H1 (cell line): ENCODE results near the gene PMP22. TPM values are rescaled to one million over a fixed set of nuclear protein-coding genes. Genes with fewer than 3 reads are reported as not detected.
"Not testable (repeated sequence)": the region's sequence is repeated elsewhere in the genome, so short reads cannot be mapped to it uniquely, and the experiment has no call there.

Experiments
- CTCF ChIA-PET: fragments of 300-600 bp; sonication (Branson Sonifier 250); formaldehyde crosslinking; loops from one replicate; lab custom pipeline; 2021; ENCODE audit not compliant: partially characterized antibody; lab: Charles Lee
- POLR2A ChIA-PET: fragments of 300-600 bp; sonication (Branson Sonifier 250); formaldehyde crosslinking; loops from one replicate; lab custom pipeline; 2021; ENCODE audit warnings: inconsistent platforms; ENCODE audit not compliant: partially characterized antibody; lab: Charles Lee
- DNase-seq, 2 experiments: peaks; one replicate each; pipeline versions ENCODE4 v3.0.0 to v3.0.0-alpha.2; 2010 to 2022; ENCODE audit warnings: low spot score in 2 of 2, low read depth in 1 of 2, mixed read lengths in 1 of 2
- FAIRE-seq: peaks from 2 replicates; lab custom pipeline; 2011; peaks lifted over from hg19 to GRCh38; lab: Jason Lieb, UNC
- H2AFZ ChIP-seq: 2 replicates; pipeline ENCODE4 v1.8.1; 2012; ENCODE audit warnings: low read length, inconsistent platforms
- H2AK5ac ChIP-seq: 2 replicates; pipeline ENCODE4 v1.6.1; 2013; ENCODE audit warnings: low read depth, low read length
- H2BK120ac ChIP-seq: replicated peaks from 2 replicates; pipeline ENCODE3; 2013; ENCODE audit warnings: low read depth, low read length, inconsistent platforms
- H2BK12ac ChIP-seq: 2 replicates; pipeline ENCODE4 v1.6.1; 2013; ENCODE audit warnings: low read depth, low read length
- H2BK15ac ChIP-seq: 2 replicates; pipeline ENCODE4 v1.6.1; 2013; ENCODE audit warnings: low read length
- H2BK20ac ChIP-seq: 2 replicates; pipeline ENCODE4 v1.6.1; 2013; ENCODE audit warnings: low read length
- H2BK5ac ChIP-seq: 2 replicates; pipeline ENCODE4 v1.6.1; 2013; ENCODE audit warnings: low read depth, low read length
- H3K14ac ChIP-seq: 2 replicates; pipeline ENCODE4 v1.6.1; 2013; ENCODE audit warnings: inconsistent platforms; ENCODE audit not compliant: insufficient read length
- H3K18ac ChIP-seq: 2 replicates; pipeline ENCODE4 v1.6.1; 2013; ENCODE audit warnings: low read length; ENCODE audit errors: extremely low read depth
- H3K23ac ChIP-seq: 2 replicates; pipeline ENCODE4 v1.6.1; 2013; ENCODE audit warnings: inconsistent platforms; ENCODE audit not compliant: insufficient read length
- H3K23me2 ChIP-seq: 2 replicates; pipeline ENCODE4 v1.6.1; 2013; ENCODE audit warnings: low read depth, low read length
- H3K27ac ChIP-seq: 2 replicates; pipeline ENCODE4 v1.6.1; 2011; ENCODE audit warnings: low read depth, low read length, inconsistent platforms
- H3K27me3 ChIP-seq, 4 experiments: replicated peaks in 1 of 4; 1 replicate in 1 of 4; 2 replicates in 3 of 4; pipeline versions ENCODE4 v1.6.1 to v1.8.1; 2011 to 2013; ENCODE audit warnings: low read length in 3 of 4, mild to moderate bottlenecking in 3 of 4, inconsistent platforms in 2 of 4, mixed read lengths in 2 of 4, moderate library complexity in 1 of 4; ENCODE audit not compliant: control insufficient read depth in 3 of 4, insufficient read depth in 3 of 4; ENCODE audit errors: extremely low read depth in 1 of 4
- H3K36me3 ChIP-seq, 4 experiments: 2 replicates each; pipeline versions ENCODE4 v1.6.1 to v1.8.1; 2011 to 2013; ENCODE audit warnings: mild to moderate bottlenecking in 4 of 4, low read length in 3 of 4, moderate library complexity in 2 of 4, control low read depth in 1 of 4, inconsistent platforms in 1 of 4; ENCODE audit not compliant: insufficient read depth in 4 of 4, control insufficient read depth in 2 of 4
- H3K4ac ChIP-seq: replicated peaks from 2 replicates; pipeline ENCODE3; 2013; ENCODE audit warnings: low read length, low read depth, mixed read lengths, inconsistent platforms; ENCODE audit not compliant: insufficient read length
- H3K4me1 ChIP-seq, 4 experiments: replicated peaks in 1 of 4; 1 replicate in 1 of 4; 2 replicates in 3 of 4; pipeline versions ENCODE4 v1.6.1 to v1.8.1; 2011 to 2013; ENCODE audit warnings: low read length in 3 of 4, inconsistent platforms in 2 of 4, mixed read lengths in 1 of 4; ENCODE audit not compliant: insufficient read depth in 4 of 4, control insufficient read depth in 3 of 4
- H3K4me2 ChIP-seq, 2 experiments: 2 replicates each; pipeline versions ENCODE4 v1.6.1 to v1.8.1; 2011 to 2013; ENCODE audit warnings: low read depth in 2 of 2, low read length in 2 of 2, control low read depth in 1 of 2, inconsistent platforms in 1 of 2, mild to moderate bottlenecking in 1 of 2; ENCODE audit not compliant: insufficient read depth in 1 of 2
- H3K4me3 ChIP-seq, 4 experiments: fragments of 200-600, 300-600 bp in 1 of 4; sonication (generic), shearing (Covaris generic), sonication (Bioruptor Twin) in 1 of 4; 2 replicates each; pipeline versions ENCODE4 v1.5.1 to v1.8.1; 2011 to 2016; ENCODE audit warnings: low read length in 4 of 4, low read depth in 3 of 4, control low read depth in 2 of 4, inconsistent platforms in 2 of 4, mild to moderate bottlenecking in 2 of 4, mixed read lengths in 1 of 4, moderate library complexity in 1 of 4; ENCODE audit not compliant: insufficient read depth in 2 of 4; ENCODE audit errors: extremely low read depth in 1 of 4
- H3K56ac ChIP-seq: replicated peaks from 2 replicates; pipeline ENCODE3; 2013; ENCODE audit warnings: low read depth, mild to moderate bottlenecking, mixed read lengths, low read length, inconsistent platforms; ENCODE audit not compliant: insufficient read length
- H3K79me1 ChIP-seq: 2 replicates; pipeline ENCODE4 v1.6.1; 2013; ENCODE audit warnings: low read depth, low read length, control low read depth
- H3K79me2 ChIP-seq, 2 experiments: 2 replicates each; pipeline versions ENCODE4 v1.6.1 to v1.8.1; 2012 to 2013; ENCODE audit warnings: low read length in 2 of 2, mild to moderate bottlenecking in 2 of 2, inconsistent platforms in 1 of 2; ENCODE audit not compliant: insufficient read depth in 2 of 2, control insufficient read depth in 1 of 2
- H3K9ac ChIP-seq, 4 experiments: replicated peaks in 1 of 4; 1 replicate in 1 of 4; 2 replicates in 3 of 4; pipeline versions ENCODE4 v1.6.1 to v1.8.1; 2011 to 2013; ENCODE audit warnings: low read depth in 3 of 4, low read length in 3 of 4, control low read depth in 2 of 4, mild to moderate bottlenecking in 2 of 4, moderate library complexity in 2 of 4, inconsistent platforms in 1 of 4; ENCODE audit errors: extremely low read depth in 1 of 4
- H3K9me3 ChIP-seq, 2 experiments: 2 replicates each; pipeline versions ENCODE4 v1.6.1 to v1.8.1; 2012 to 2013; ENCODE audit warnings: mild to moderate bottlenecking in 2 of 2, moderate library complexity in 2 of 2, control low read depth in 1 of 2, inconsistent platforms in 1 of 2, low read depth in 1 of 2, low read length in 1 of 2, mixed read lengths in 1 of 2; ENCODE audit not compliant: insufficient read depth in 2 of 2
- H4K20me1 ChIP-seq, 2 experiments: replicated peaks in 1 of 2; 2 replicates each; pipeline versions ENCODE3 to v1.8.1; 2011 to 2013; ENCODE audit warnings: inconsistent platforms in 2 of 2, low read length in 2 of 2, mild to moderate bottlenecking in 1 of 2; ENCODE audit not compliant: insufficient read depth in 2 of 2, control insufficient read depth in 1 of 2
- H4K5ac ChIP-seq: 2 replicates; pipeline ENCODE4 v1.6.1; 2013; ENCODE audit warnings: low read length, low read depth, mixed read lengths, inconsistent platforms; ENCODE audit not compliant: insufficient read length
- H4K8ac ChIP-seq: 2 replicates; pipeline ENCODE4 v1.8.0; 2013; ENCODE audit warnings: mild to moderate bottlenecking, moderate library complexity, low read length, inconsistent platforms; ENCODE audit not compliant: insufficient read depth; ENCODE audit errors: extremely low read depth
- H4K91ac ChIP-seq: replicated peaks from 2 replicates; pipeline ENCODE3; 2013; ENCODE audit warnings: low read length, mixed read lengths, inconsistent platforms; ENCODE audit not compliant: insufficient read length
- WGBS, 2 experiments: shearing (Covaris generic) in 1 of 2; methylation state at CpG; one replicate each; pipeline versions ENCODE4 v1.1.6 to v1.1.7; 2013 to 2015; ENCODE audit warnings: low lambda C conversion rate in 2 of 2, mixed read lengths in 2 of 2, inconsistent platforms in 1 of 2, low coverage in 1 of 2, missing lambda C conversion rate in 1 of 2; ENCODE audit not compliant: insufficient replicate concordance in 2 of 2, insufficient coverage in 1 of 2, insufficient read length in 1 of 2; ENCODE audit errors: extremely low coverage in 1 of 2, missing lambda C conversion rate in 1 of 2; 5-methylcytosine and 5-hydroxymethylcytosine counted together
- polyA plus RNA-seq, 7 experiments: library from polyadenylated mRNA; depleted of rRNA in 3 of 7; stranded (reverse) in 5 of 7; unstranded in 2 of 7; fragments of >200 nt in 5 of 7; fragments of 200-250 nt in 2 of 7; gene quantifications; 1 replicate in 5 of 7; 2 replicates in 1 of 7; 4 replicates in 1 of 7; pipeline versions ENCODE4 v1.2.1 to v1.2.3, GENCODE V29; 2011 to 2013; ENCODE audit warnings: missing spikeins in 2 of 7, mixed read lengths in 2 of 7
- total RNA-seq: library from RNA; stranded (reverse); fragmentation: NEBNext Ultra II Directional; extraction: Animal tissue kit (Norgen Biotek cat#: 25700); gene quantifications from 2 replicates; pipeline ENCODE4 v1.2.1, GENCODE V29; 2021

PMP22 gene
- total and polyA plus RNA-seq, 2 of the 8 experiments (the other 6 are each of a cell fraction or from before 2014, with no cell fraction given) = 0.84 to 4.9 TPM

GRCh38 chr17:15221827-15222226 is 43.3 kb downstream of the PMP22 start:
- H4K5ac ChIP-seq, H3K4me3 ChIP-seq, H2BK20ac ChIP-seq, H3K27ac ChIP-seq, POLR2A ChIA-PET, H3K18ac ChIP-seq, H3K27me3 ChIP-seq, H3K4me2 ChIP-seq, H2BK5ac ChIP-seq, H4K8ac ChIP-seq, H3K79me2 ChIP-seq, H2BK120ac ChIP-seq, H3K9me3 ChIP-seq, H3K4me1 ChIP-seq, H3K79me1 ChIP-seq, H4K20me1 ChIP-seq, CTCF ChIA-PET, H2BK15ac ChIP-seq, H2BK12ac ChIP-seq, H4K91ac ChIP-seq, H3K14ac ChIP-seq, H3K9ac ChIP-seq, H3K23me2 ChIP-seq, H3K56ac ChIP-seq, H3K23ac ChIP-seq, H3K36me3 ChIP-seq, H2AFZ ChIP-seq, H2AK5ac ChIP-seq, H3K4ac ChIP-seq, DNase-seq, FAIRE-seq: not testable (repeated sequence)
- 91% methylated on average over 3 of the region's 3 CpGs; no CpG with 5 or more reads in 1 of the 2 experiments for WGBS, 2 experiments
